K562 (cell line): ENCODE data around the gene DNASE1L2. TPM values are rescaled to one million over a fixed set of nuclear protein-coding genes. Genes with fewer than 3 reads are reported as not detected.

Experiments used
- CAMTA2 ChIP-seq: fragments of 250-450 bp; sonication (Bioruptor Pico); conservative IDR thresholded peaks from 2 replicates; pipeline ENCODE4 v1.5.1; 2022
- COPS2 ChIP-seq: fragments of 450-650 bp; conservative IDR thresholded peaks from 2 replicates; pipeline ENCODE4 v1.6.1; 2016; ENCODE audit warnings: mild to moderate bottlenecking, moderate library complexity
- CREB1 ChIP-seq, 2 experiments: sonication (generic) in 1 of 2; formaldehyde crosslinking in 1 of 2; IDR thresholded peaks; 2 replicates each; pipeline versions ENCODE4 v1.6.1 to v1.8.0; 2012 to 2022; ENCODE audit warnings: inconsistent platforms in 1 of 2, mild to moderate bottlenecking in 1 of 2, missing genetic modification reagents in 1 of 2, moderate library complexity in 1 of 2
- CTCFL ChIP-seq: IDR thresholded peaks from 2 replicates; pipeline ENCODE4 v1.6.1; 2011; ENCODE audit warnings: borderline replicate concordance, low read depth, mild to moderate bottlenecking, moderate library complexity, low read length; ENCODE audit not compliant: insufficient read depth, poor library complexity, severe bottlenecking
- EP400 ChIP-seq: fragments of 450-650 bp; IDR thresholded peaks from 2 replicates; pipeline ENCODE4 v1.6.1; 2017; ENCODE audit warnings: antibody characterized with exemption, mild to moderate bottlenecking, moderate library complexity
- FOXP1 ChIP-seq: sonication (generic); formaldehyde crosslinking; IDR thresholded peaks from 2 replicates; pipeline ENCODE4 v1.8.0; 2022; ENCODE audit warnings: mild to moderate bottlenecking, missing genetic modification reagents
- MCM3 ChIP-seq: fragments of 450-650 bp; IDR thresholded peaks from 2 replicates; pipeline ENCODE4 v1.6.1; 2016
- MEF2D ChIP-seq: conservative IDR thresholded peaks from 2 replicates; pipeline ENCODE4 v1.6.1; 2016; ENCODE audit warnings: low read depth, missing genetic modification characterization, missing compliant biosample characterization
- RBFOX2 ChIP-seq: fragments of 200-400 bp; formaldehyde crosslinking; IDR thresholded peaks from 2 replicates; pipeline ENCODE4 v1.6.1; 2017; ENCODE audit warnings: low read depth, mild to moderate bottlenecking, low read length, moderate library complexity
- RBM22 ChIP-seq: fragments of 200-400 bp; formaldehyde crosslinking; IDR thresholded peaks from 2 replicates; pipeline ENCODE4 v1.6.1; 2018; ENCODE audit warnings: low read length, low read depth; ENCODE audit not compliant: poor library complexity, severe bottlenecking
- SUPT5H ChIP-seq: fragments of 450-650 bp; IDR thresholded peaks from 2 replicates; pipeline ENCODE4 v1.6.1; 2016
- TEAD1 ChIP-seq, 2 experiments: fragments of 450-650 bp in 1 of 2; sonication (generic) in 1 of 2; formaldehyde crosslinking; IDR thresholded peaks; 2 replicates each; pipeline versions ENCODE4 v1.4.0 to v1.8.0; 2020 to 2022; ENCODE audit warnings: mild to moderate bottlenecking in 2 of 2, missing genetic modification reagents in 1 of 2
- ZBTB5 ChIP-seq: fragments of 450-650 bp; IDR thresholded peaks from 2 replicates; pipeline ENCODE4 v1.6.1; 2017; ENCODE audit warnings: antibody characterized with exemption
- ZBTB8A ChIP-seq: fragments of 450-650 bp; IDR thresholded peaks from 2 replicates; pipeline ENCODE4 v1.6.1; 2018; ENCODE audit warnings: mild to moderate bottlenecking, moderate library complexity; ENCODE audit not compliant: partially characterized antibody
- ZNF778 ChIP-seq: fragments of 450-650 bp; formaldehyde crosslinking; IDR thresholded peaks from 2 replicates; pipeline ENCODE4 v1.4.0; 2020; ENCODE audit warnings: mild to moderate bottlenecking, moderate library complexity
- polyA plus RNA-seq, 8 experiments: library from polyadenylated mRNA; depleted of rRNA in 4 of 8; stranded (reverse) in 5 of 8; unstranded in 3 of 8; fragments of >200 nt; fragmentation: Nextera tagmentation in 2 of 8; fragmentation: Illumina TruSeq in 1 of 8; extraction: Ambion mirVana in 2 of 8; extraction: Trizol in 1 of 8; gene quantifications; 2 replicates each; pipeline versions ENCODE4 v1.2.1 to v1.2.3, GENCODE V29; 2011 to 2014; ENCODE audit warnings: inconsistent platforms in 1 of 8, missing spikeins in 1 of 8
- total RNA-seq, 7 experiments: library from RNA; depleted of rRNA in 6 of 7; stranded (reverse); fragments of >200 nt in 6 of 7; fragmentation: Illumina TruSeq in 2 of 7; extraction: Trizol in 2 of 7; gene quantifications; 2 replicates each; pipeline versions ENCODE4 v1.2.1 to v1.2.3, GENCODE V29; 2011 to 2021; ENCODE audit warnings: low replicate concordance in 1 of 7
- TF ChIP-seq, protein P1 (sequence below), 2 experiments: fragments of 450-650 bp in 1 of 2; sonication (generic) in 1 of 2; formaldehyde crosslinking in 1 of 2; IDR thresholded peaks in 1 of 2; conservative IDR thresholded peaks in 1 of 2; 2 replicates each; pipeline versions ENCODE4 v1.6.1 to v1.8.1; 2016 to 2023; ENCODE audit warnings: mild to moderate bottlenecking in 2 of 2, moderate library complexity in 2 of 2, inconsistent platforms in 1 of 2, missing genetic modification reagents in 1 of 2
- TF ChIP-seq, protein P2 (sequence below): fragments of 250-450 bp; sonication (Bioruptor Pico); IDR thresholded peaks from 2 replicates; pipeline ENCODE4 v1.4.0; 2020; ENCODE audit warnings: mild to moderate bottlenecking, moderate library complexity, borderline replicate concordance
- TF ChIP-seq, protein P3 (sequence below), 2 experiments: fragments of 250-450 bp in 1 of 2; fragments of 450-650 bp in 1 of 2; sonication (Bioruptor Pico) in 1 of 2; IDR thresholded peaks; 2 replicates each; pipeline versions ENCODE4 v1.6.1 to v1.8.0; 2016 to 2021; ENCODE audit warnings: mild to moderate bottlenecking in 2 of 2, moderate library complexity in 2 of 2, missing compliant biosample characterization in 1 of 2, missing genetic modification characterization in 1 of 2

Gene DNASE1L2
- total and polyA plus RNA-seq, 9 of the 15 experiments (the other 6 are each of a cell fraction or from before 2014, with no cell fraction given), result 0.08 to 2.7 (median 1.7) TPM; not detected in 1

GRCh38 chr16:2267913-2268666, 31.8 kb downstream of the DNASE1L2 start, which contains the start of gene RNPS1 (continued):
- TF ChIP-seq ZBTB5 (no peak), ZNF778 (CRISPR knock-in tag) (no peak), RBFOX2 (peak; percentile 99), CTCFL (no peak), COPS2 (no peak), SUPT5H (peak; percentile 99), EP400 (peak; percentile 100), FOXP1 (CRISPR knock-in tag) (no peak; the same call in 1 of the 2 replicates), CREB1 (IDR thresholded peaks at IDR 0.05) (peak; percentile 99), CREB1 (CRISPR knock-in tag; IDR thresholded peaks at IDR 0.05) (peak; percentile 100), TEAD1 (CRISPR knock-in tag; IDR thresholded peaks at IDR 0.05) (peak; percentile 35 to 46; a peak in 2 of 4 replicates), MCM3 (no peak), RBM22 (peak; percentile 71), MEF2D (tag) (no peak), ZBTB8A (no peak), CAMTA2 (CRISPR knock-in tag) (peak; percentile 82; the same call in 1 of the 2 replicates)
- TF ChIP-seq, protein P1, sequence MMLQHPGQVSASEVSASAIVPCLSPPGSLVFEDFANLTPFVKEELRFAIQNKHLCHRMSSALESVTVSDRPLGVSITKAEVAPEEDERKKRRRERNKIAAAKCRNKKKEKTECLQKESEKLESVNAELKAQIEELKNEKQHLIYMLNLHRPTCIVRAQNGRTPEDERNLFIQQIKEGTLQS (IDR thresholded peaks at IDR 0.05), result peak; percentile 97
- TF ChIP-seq, protein P1 (CRISPR knock-in tag; conservative IDR thresholded peaks at IDR 0.05), result 0 out of 2 replicates have a peak, but pooled peaks have one; percentile 77
- TF ChIP-seq, protein P2, sequence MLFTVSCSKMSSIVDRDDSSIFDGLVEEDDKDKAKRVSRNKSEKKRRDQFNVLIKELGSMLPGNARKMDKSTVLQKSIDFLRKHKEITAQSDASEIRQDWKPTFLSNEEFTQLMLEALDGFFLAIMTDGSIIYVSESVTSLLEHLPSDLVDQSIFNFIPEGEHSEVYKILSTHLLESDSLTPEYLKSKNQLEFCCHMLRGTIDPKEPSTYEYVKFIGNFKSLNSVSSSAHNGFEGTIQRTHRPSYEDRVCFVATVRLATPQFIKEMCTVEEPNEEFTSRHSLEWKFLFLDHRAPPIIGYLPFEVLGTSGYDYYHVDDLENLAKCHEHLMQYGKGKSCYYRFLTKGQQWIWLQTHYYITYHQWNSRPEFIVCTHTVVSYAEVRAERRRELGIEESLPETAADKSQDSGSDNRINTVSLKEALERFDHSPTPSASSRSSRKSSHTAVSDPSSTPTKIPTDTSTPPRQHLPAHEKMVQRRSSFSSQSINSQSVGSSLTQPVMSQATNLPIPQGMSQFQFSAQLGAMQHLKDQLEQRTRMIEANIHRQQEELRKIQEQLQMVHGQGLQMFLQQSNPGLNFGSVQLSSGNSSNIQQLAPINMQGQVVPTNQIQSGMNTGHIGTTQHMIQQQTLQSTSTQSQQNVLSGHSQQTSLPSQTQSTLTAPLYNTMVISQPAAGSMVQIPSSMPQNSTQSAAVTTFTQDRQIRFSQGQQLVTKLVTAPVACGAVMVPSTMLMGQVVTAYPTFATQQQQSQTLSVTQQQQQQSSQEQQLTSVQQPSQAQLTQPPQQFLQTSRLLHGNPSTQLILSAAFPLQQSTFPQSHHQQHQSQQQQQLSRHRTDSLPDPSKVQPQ (CRISPR knock-in tag), result no peak
- TF ChIP-seq, protein P3, sequence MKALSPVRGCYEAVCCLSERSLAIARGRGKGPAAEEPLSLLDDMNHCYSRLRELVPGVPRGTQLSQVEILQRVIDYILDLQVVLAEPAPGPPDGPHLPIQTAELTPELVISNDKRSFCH (CRISPR knock-in tag; IDR thresholded peaks at IDR 0.05), result no peak
- TF ChIP-seq, protein P3 (tag; IDR thresholded peaks at IDR 0.05), result peak; percentile 58; the same call in 1 of the 2 replicates
